ENCODE results near the gene NRP2.

DNA sequence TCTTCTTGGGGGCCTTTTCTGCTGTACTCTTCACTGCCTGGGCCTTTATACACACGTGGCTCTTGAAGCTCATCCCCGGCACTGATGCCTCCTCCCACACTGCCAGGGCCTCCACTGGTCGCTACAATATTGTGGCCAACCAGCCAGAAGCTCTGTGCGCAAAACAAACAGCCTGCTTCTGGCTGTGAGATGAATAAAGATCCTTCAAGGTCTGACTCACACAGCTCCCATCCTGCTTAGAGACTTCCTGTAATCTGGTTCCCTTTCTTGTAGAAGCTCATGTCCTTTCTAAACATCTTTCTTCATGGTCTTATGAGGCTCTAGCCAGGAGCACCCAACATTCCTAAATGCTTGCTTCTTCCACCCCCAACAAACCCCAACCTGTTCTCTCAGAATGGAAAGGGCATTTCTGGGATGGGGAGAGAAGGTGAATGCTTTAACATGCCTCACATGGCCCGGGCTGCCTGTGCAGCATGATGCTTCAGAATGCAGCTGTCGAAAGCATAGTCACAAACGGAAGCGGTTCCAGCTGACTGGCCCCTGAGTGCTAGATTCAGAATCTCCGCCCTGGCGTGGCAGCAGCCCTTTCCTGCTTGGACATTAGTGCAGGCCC, 24.6 kb downstream of the NRP2 start:
- no peak for TF ChIP-seq GATA3 (IDR thresholded peaks at IDR 0.05; ENCODE audit: low read depth, low read length)
- no peak for TF ChIP-seq GATA2 (IDR thresholded peaks at IDR 0.05; ENCODE audit: low read depth, low read length)
